Measurements from ENCODE around the gene TMEM108.

- no peak for TF ChIP-seq POLR2AphosphoS5 (IDR thresholded peaks at IDR 0.05; ENCODE audit: low read depth, low read length)
- no peak for TF ChIP-seq TAF1 (IDR thresholded peaks at IDR 0.05; ENCODE audit: borderline replicate concordance, insufficient read depth, low read length)
- TF ChIP-seq REST (IDR thresholded peaks at IDR 0.05; ENCODE audit: insufficient read depth in 1 of 2, low read depth in 2 of 2, low read length in 2 of 2) = no peak
- no peak for TF ChIP-seq FOXP2 (optimal IDR thresholded peaks at IDR 0.05; ENCODE audit: borderline replicate concordance, extremely low read depth, extremely low read length, insufficient read depth)
These were observed 244.0 kb downstream of the TMEM108 start for GRCh38 chr3:133282236-133282635.
